22Rv1 (cell line): ENCODE data around the gene UBAP1.

Experiments
- CTCF ChIP-seq: fragments of 450-650 bp; IDR thresholded peaks from 2 replicates; pipeline ENCODE4 v1.5.1; 2017; ENCODE audit warnings: mild to moderate bottlenecking
- ZFX ChIP-seq: fragments of 450-650 bp; IDR thresholded peaks from 2 replicates; pipeline ENCODE4 v1.6.1; 2017; ENCODE audit warnings: antibody characterized with exemption, borderline replicate concordance

DNA sequence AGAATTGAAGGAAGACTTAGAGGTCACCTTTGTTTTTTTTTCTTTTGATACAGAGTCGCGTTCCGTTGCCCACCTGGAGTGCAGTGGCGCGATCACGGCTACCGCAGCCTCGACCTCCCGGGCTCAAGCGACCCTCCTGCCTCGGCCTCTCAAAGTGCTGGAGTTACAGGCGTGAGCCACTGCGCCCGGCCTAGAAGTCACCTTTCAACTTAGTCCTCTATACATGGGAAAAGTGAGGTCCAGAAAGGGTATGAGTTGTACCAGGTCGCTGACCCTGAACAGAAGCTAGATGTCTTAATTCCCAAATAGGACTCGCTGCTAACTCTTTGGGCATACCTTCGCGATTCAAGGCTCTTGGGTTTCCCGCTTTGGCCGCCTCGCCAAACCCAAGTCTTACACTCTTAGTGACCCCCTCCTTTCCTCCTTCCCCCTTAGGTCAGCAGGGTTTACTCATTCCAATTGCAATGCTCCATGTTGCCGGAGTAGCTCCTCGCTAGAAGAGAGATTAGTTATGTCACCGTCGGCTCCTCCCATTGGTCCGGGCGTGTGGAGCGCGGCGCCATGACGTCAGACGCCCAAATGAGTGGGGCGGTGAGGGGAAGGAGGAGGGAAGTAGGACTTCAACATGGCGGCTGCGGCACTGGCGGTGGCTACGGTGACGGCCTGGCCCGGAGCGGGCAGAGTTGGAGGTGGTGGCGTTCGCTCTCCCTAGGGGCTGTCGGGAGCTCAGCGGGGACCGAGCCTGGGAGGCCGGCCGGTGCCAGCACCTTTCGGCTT lies at the start of gene UBAP1:
- TF ChIP-seq CTCF (0 out of 2 replicates have a peak, but pooled peaks have one; percentile 5), ZFX (no peak)
